Right ventricle myocardium inferior (tissue), 1 donor: ENCODE data around the gene NKD2. TPM values are rescaled to one million over a fixed set of nuclear protein-coding genes. Genes with fewer than 3 reads are reported as not detected.

ENCODE experiments used
- ATAC-seq: fragments of 200-7000 bp; cut with Tn5 transposase; one replicate; pipeline ENCODE4 v1.9.1; 2020; ENCODE audit warnings: mild to moderate bottlenecking, moderate library complexity
- DNase-seq: peaks from one replicate; pipeline ENCODE4 v3.0.0; 2021; ENCODE audit errors: missing footprints
- intact Hi-C: fragments of 100-400 bp; cut with DNase I; formaldehyde crosslinking; loops from one replicate; pipeline ENCODE4 v1.11.0; 2022
- microRNA-seq: library from miRNA; unstranded; fragments of <30 nt; microRNA quantifications from one replicate; pipeline ENCODE4 v1.2.0, GENCODE V29; 2020
- total RNA-seq: library from RNA; stranded (reverse); fragmentation: NEBNext Ultra II Directional; extraction: Animal tissue kit (Norgen Biotek cat#: 25700); gene quantifications from one replicate; pipeline ENCODE4 v1.2.1, GENCODE V29; 2021
- donor health status: DM: no; HTN: yes; CAD: no; lungs with severe emphysema.

NKD2 gene
- total RNA-seq, 1 donor from 2014 or later, result 4.4 TPM

GRCh38 chr5:1086137-1086536, 77.5 kb downstream of the NKD2 start:
- intact Hi-C loops, result no loop called here
- DNase-seq (no peak), ATAC-seq (no peak)

- ATAC-seq (no peak), DNase-seq (no peak)
- intact Hi-C loops, result no loop called here
These were observed 78.3 kb downstream of the NKD2 start for GRCh38 chr5:1086871-1087270.

DNA sequence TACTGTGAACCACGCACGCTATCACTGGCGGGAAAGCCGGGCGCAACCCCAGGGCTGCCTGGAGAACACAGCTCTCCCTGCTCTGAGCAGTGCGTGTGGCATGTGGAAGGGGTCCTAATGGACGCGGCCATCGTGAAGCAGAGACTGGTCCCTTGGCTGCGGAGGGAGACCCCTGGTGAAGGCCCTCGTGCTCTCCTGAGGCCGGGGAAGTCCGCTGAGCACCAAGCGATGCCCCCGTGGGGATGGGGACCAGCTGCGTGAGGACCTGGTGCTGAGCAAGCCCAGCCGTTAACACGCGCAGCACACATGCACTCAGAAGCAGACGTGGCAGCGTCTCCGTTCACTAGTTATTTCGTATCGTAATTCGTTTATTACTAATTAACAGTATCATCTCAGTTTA, 78.8 kb downstream of the NKD2 start:
- DNase-seq, result no peak
- intact Hi-C loops, result no loop called here

DNA sequence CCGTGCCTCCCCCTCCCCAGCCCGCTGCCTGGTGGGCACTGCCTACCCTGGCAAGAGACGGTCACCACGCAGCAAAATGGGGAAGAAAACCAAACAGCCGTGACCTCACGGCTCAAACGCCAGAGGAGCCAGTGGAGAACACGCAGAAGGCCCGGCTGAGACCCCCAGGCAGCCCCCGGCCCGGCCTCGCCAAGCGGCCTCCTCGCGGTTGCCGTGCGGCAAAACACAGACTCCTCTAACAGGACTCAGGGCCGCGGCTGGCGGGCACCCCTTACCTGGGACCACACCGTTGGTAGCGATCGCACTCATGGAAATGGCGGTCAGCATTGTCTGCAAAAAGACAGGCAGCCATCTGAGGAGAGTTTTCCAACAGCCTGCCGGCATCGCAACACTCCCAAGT, 79.4 kb downstream of the NKD2 start:
- intact Hi-C loops, result no loop called here
- no peak for ATAC-seq
- DNase-seq, result no peak

More for the DNA sequence above, 78.8 kb downstream of the NKD2 start:
- ATAC-seq, result no peak

Small RNAs within 50 kb of the gene (microRNA-seq; reads per million reads assigned to microRNA genes)
- gene MIR4635, result not detected

Other genes with a start within 250 kb of the NKD2 start
- 14.7 TPM for gene ZDHHC11B, start 224.1 kb upstream of the NKD2 start, total RNA-seq
- 38.0 TPM for gene ZDHHC11, start 157.8 kb upstream of the NKD2 start, total RNA-seq
- gene BRD9, start 116.0 kb upstream of the NKD2 start, total RNA-seq, result 27.9 TPM
- gene TRIP13, start 115.9 kb upstream of the NKD2 start, total RNA-seq, result 0.38 TPM
- gene SLC12A7, start 103.3 kb downstream of the NKD2 start, total RNA-seq, result 179 TPM
- not detected for gene SLC6A19, start 192.8 kb downstream of the NKD2 start, total RNA-seq
- not detected for gene SLC6A18, start 216.6 kb downstream of the NKD2 start, total RNA-seq